IMR-90 (cell line): ENCODE data around the gene PMPCA. TPM values are rescaled to one million over a fixed set of nuclear protein-coding genes. Genes with fewer than 3 reads are reported as not detected.

Experiments
- ATAC-seq: fragments of 200-7000 bp; cut with Tn5 transposase; 2 replicates; pipeline ENCODE4 v1.9.1; 2020; ENCODE audit warnings: low read depth, mild to moderate bottlenecking, moderate library complexity
- BruUV-seq: library from RNA; stranded (reverse); fragments of 400-500 nt; replicated peaks from 2 replicates; lab custom pipeline; 2021; lab: Mats Ljungman, UMichigan
- CTCF ChIA-PET: fragments of 300-600 bp; formaldehyde crosslinking; extraction: SDS; loops from one replicate; lab custom pipeline; 2021; ENCODE audit warnings: antibody characterized with exemption; lab: Yijun Ruan, JAX
- POLR2A ChIA-PET: fragments of 300-600 bp; sonication (Branson Sonifier 250); formaldehyde crosslinking; loops from one replicate; lab custom pipeline; 2022; ENCODE audit warnings: antibody characterized with exemption; ENCODE audit not compliant: unreplicated experiment; lab: Charles Lee
- DNase-seq: peaks from one replicate; pipeline ENCODE4 v3.0.0; 2013
- H2AFZ ChIP-seq: replicated peaks from 2 replicates; pipeline ENCODE3; 2013; ENCODE audit warnings: low read length, mild to moderate bottlenecking; ENCODE audit not compliant: poor library complexity
- H2AK5ac ChIP-seq: 2 replicates; pipeline ENCODE4 v1.6.1; 2013; ENCODE audit warnings: low read depth, low read length, inconsistent platforms
- H2AK9ac ChIP-seq: replicated peaks from 2 replicates; pipeline ENCODE3; 2013; ENCODE audit warnings: mild to moderate bottlenecking, low read depth, low read length, moderate library complexity; ENCODE audit not compliant: poor library complexity
- H2BK120ac ChIP-seq: 2 replicates; pipeline ENCODE4 v1.6.1; 2013; ENCODE audit warnings: low read depth, low read length, inconsistent platforms
- H2BK15ac ChIP-seq: 3 replicates; pipeline ENCODE4 v1.6.1; 2013; ENCODE audit warnings: low read depth, low read length, inconsistent platforms
- H2BK20ac ChIP-seq: 2 replicates; pipeline ENCODE4 v1.6.1; 2013; ENCODE audit warnings: low read depth, mild to moderate bottlenecking, inconsistent platforms, low read length, moderate library complexity
- H2BK5ac ChIP-seq: 2 replicates; pipeline ENCODE4 v1.6.1; 2013; ENCODE audit warnings: mild to moderate bottlenecking, low read depth, low read length, inconsistent platforms; ENCODE audit not compliant: poor library complexity, severe bottlenecking
- H3K14ac ChIP-seq: replicated peaks from 2 replicates; pipeline ENCODE4 v1.6.1; 2013; ENCODE audit warnings: low read depth, low read length, inconsistent platforms
- H3K18ac ChIP-seq: 2 replicates; pipeline ENCODE4 v1.6.1; 2013; ENCODE audit warnings: low read depth, low read length, control low read depth
- H3K23ac ChIP-seq: 2 replicates; pipeline ENCODE4 v1.6.1; 2013; ENCODE audit warnings: low read depth, low read length, inconsistent platforms
- H3K27ac ChIP-seq: 2 replicates; pipeline ENCODE4 v1.5.1; 2013; ENCODE audit warnings: mild to moderate bottlenecking, control low read depth, low read length; ENCODE audit not compliant: insufficient read depth
- H3K27me3 ChIP-seq: 2 replicates; pipeline ENCODE4 v1.6.1; 2013; ENCODE audit warnings: low read length; ENCODE audit not compliant: control insufficient read depth, insufficient read depth
- H3K36me3 ChIP-seq: 2 replicates; pipeline ENCODE4 v1.6.1; 2013; ENCODE audit warnings: low read length, mixed read lengths; ENCODE audit not compliant: control insufficient read depth, insufficient read depth
- H3K4ac ChIP-seq: 2 replicates; pipeline ENCODE4 v1.6.1; 2013; ENCODE audit warnings: low read depth, low read length, inconsistent platforms
- H3K4me1 ChIP-seq: 2 replicates; pipeline ENCODE4 v1.6.1; 2013; ENCODE audit warnings: low read length, mixed read lengths; ENCODE audit not compliant: control insufficient read depth, insufficient read depth
- H3K4me2 ChIP-seq: 2 replicates; pipeline ENCODE4 v1.6.1; 2013; ENCODE audit warnings: low read depth, mild to moderate bottlenecking, control low read depth, low read length, moderate library complexity
- H3K4me3 ChIP-seq: 2 replicates; pipeline ENCODE4 v1.5.1; 2013; ENCODE audit warnings: low read depth, mild to moderate bottlenecking, control low read depth, low read length, moderate library complexity; ENCODE audit not compliant: insufficient read depth
- H3K56ac ChIP-seq: 2 replicates; pipeline ENCODE4 v1.6.1; 2013; ENCODE audit warnings: low read length, inconsistent platforms; ENCODE audit not compliant: insufficient read depth; ENCODE audit errors: extremely low read depth
- H3K79me1 ChIP-seq, 2 experiments: 2 replicates each; pipeline ENCODE4 v1.6.1; 2013; ENCODE audit warnings: low read length in 2 of 2, inconsistent platforms in 1 of 2, low read depth in 1 of 2
- H3K9ac ChIP-seq: 2 replicates; pipeline ENCODE4 v1.6.1; 2013; ENCODE audit warnings: low read depth, low read length, control low read depth
- H3K9me1 ChIP-seq: 2 replicates; pipeline ENCODE4 v1.6.1; 2013; ENCODE audit warnings: low read length, inconsistent platforms; ENCODE audit not compliant: insufficient read depth
- H3K9me3 ChIP-seq: 2 replicates; pipeline ENCODE4 v1.6.1; 2013; ENCODE audit warnings: low read length; ENCODE audit not compliant: control insufficient read depth, insufficient read depth
- H4K20me1 ChIP-seq: 2 replicates; pipeline ENCODE4 v1.6.1; 2013; ENCODE audit warnings: low read length, inconsistent platforms; ENCODE audit not compliant: insufficient read depth
- H4K5ac ChIP-seq: 2 replicates; pipeline ENCODE4 v1.6.1; 2013; ENCODE audit warnings: mild to moderate bottlenecking, low read depth, low read length, control low read depth
- H4K8ac ChIP-seq, 2 experiments: 2 replicates each; pipeline ENCODE4 v1.6.1; 2013; ENCODE audit warnings: low read depth in 2 of 2, low read length in 2 of 2, control low read depth in 1 of 2, inconsistent platforms in 1 of 2
- H4K91ac ChIP-seq: 2 replicates; pipeline ENCODE4 v1.6.1; 2013; ENCODE audit warnings: low read depth, low read length, inconsistent platforms; ENCODE audit not compliant: insufficient read depth
- BHLHE40 ChIP-seq: fragments of 150-350 bp; IDR thresholded peaks from 2 replicates; pipeline ENCODE4 v1.6.1; 2016; ENCODE audit warnings: mild to moderate bottlenecking, low read depth, low read length
- CEBPB ChIP-seq: IDR thresholded peaks from 2 replicates; pipeline ENCODE4 v1.6.1; 2012; ENCODE audit warnings: low read depth, low read length, improper control_type of control experiment
- CHD1 ChIP-seq: IDR thresholded peaks from 2 replicates; pipeline ENCODE4 v1.6.1; 2012; ENCODE audit warnings: low read depth, low read length, improper control_type of control experiment
- CTCF ChIP-seq: conservative IDR thresholded peaks from 2 replicates; pipeline ENCODE4 v1.5.1; 2012; ENCODE audit warnings: mild to moderate bottlenecking, low read depth, low read length, improper control_type of control experiment
- ELK1 ChIP-seq: fragments of 150-350 bp; IDR thresholded peaks from 2 replicates; pipeline ENCODE4 v1.6.1; 2016; ENCODE audit warnings: low read depth, mild to moderate bottlenecking, low read length, moderate library complexity, borderline replicate concordance
- FOS ChIP-seq: fragments of 150-350 bp; IDR thresholded peaks from 2 replicates; pipeline ENCODE4 v1.6.1; 2016; ENCODE audit warnings: low read depth, low read length
- MAFK ChIP-seq: IDR thresholded peaks from 2 replicates; pipeline ENCODE4 v1.6.1; 2012; ENCODE audit warnings: low read depth, low read length, improper control_type of control experiment
- MAZ ChIP-seq: IDR thresholded peaks from 2 replicates; pipeline ENCODE4 v1.6.1; 2012; ENCODE audit warnings: low read depth, mild to moderate bottlenecking, low read length, improper control_type of control experiment, moderate library complexity, borderline replicate concordance
- MXI1 ChIP-seq: IDR thresholded peaks from 2 replicates; pipeline ENCODE4 v1.6.1; 2012; ENCODE audit warnings: low read depth, mild to moderate bottlenecking, low read length, moderate library complexity, borderline replicate concordance
- NFE2L2 ChIP-seq: fragments of 150-350 bp; IDR thresholded peaks from 2 replicates; pipeline ENCODE4 v1.6.1; 2016; ENCODE audit warnings: low read depth, mild to moderate bottlenecking, low read length
- POLR2A ChIP-seq: IDR thresholded peaks from 2 replicates; pipeline ENCODE4 v1.6.1; 2012; ENCODE audit warnings: mild to moderate bottlenecking, low read depth, low read length
- RAD21 ChIP-seq: IDR thresholded peaks from 2 replicates; pipeline ENCODE4 v1.6.1; 2012; ENCODE audit warnings: low read length, improper control_type of control experiment
- RCOR1 ChIP-seq: IDR thresholded peaks from 2 replicates; pipeline ENCODE4 v1.6.1; 2012; ENCODE audit warnings: mild to moderate bottlenecking, low read length, improper control_type of control experiment; ENCODE audit not compliant: insufficient replicate concordance
- RFX5 ChIP-seq: IDR thresholded peaks from 2 replicates; pipeline ENCODE4 v1.8.0; 2012; ENCODE audit warnings: low read depth, mild to moderate bottlenecking, low read length, moderate library complexity
- SMC3 ChIP-seq: fragments of 150-350 bp; IDR thresholded peaks from 2 replicates; pipeline ENCODE4 v1.6.1; 2016; ENCODE audit warnings: low read depth, mild to moderate bottlenecking, antibody characterized with exemption, low read length, moderate library complexity
- USF2 ChIP-seq: fragments of 150-350 bp; IDR thresholded peaks from 2 replicates; pipeline ENCODE4 v1.6.1; 2017; ENCODE audit warnings: mild to moderate bottlenecking, antibody characterized with exemption, low read length, low read depth
- WGBS, 2 experiments: methylation state at CpG; one replicate each; pipeline versions ENCODE4 v1.1.5 to v1.1.7; 2013; ENCODE audit warnings: missing lambda C conversion rate in 2 of 2; ENCODE audit not compliant: insufficient read length in 1 of 2; ENCODE audit errors: extremely low coverage in 2 of 2; 5-methylcytosine and 5-hydroxymethylcytosine counted together
- dilution Hi-C: fragments of 300-500 bp; cut with HindIII; formaldehyde crosslinking; loops from one replicate; pipeline ENCODE4 v1.14.3; 2018; ENCODE audit warnings: low sequenced_read_pairs; ENCODE audit not compliant: unreplicated experiment
- in situ Hi-C: fragments of 300-500 bp; cut with MboI; formaldehyde crosslinking; loops from 3 replicates; pipeline ENCODE4 v1.14.3; 2019; ENCODE audit warnings: low sequenced_read_pairs, inconsistent platforms, mixed read lengths
- intact Hi-C: fragments of 100-400 bp; cut with micrococcal nuclease; formaldehyde crosslinking; loops from 2 replicates; pipeline ENCODE4 v1.10.0; 2022
- polyA plus RNA-seq, 3 experiments: library from polyadenylated mRNA; depleted of rRNA; stranded (reverse); fragments of >200 nt; gene quantifications; 2 replicates each; pipeline ENCODE4 v1.2.3, GENCODE V29; 2012; ENCODE audit warnings: low replicate concordance in 1 of 3
- total RNA-seq: library from RNA; depleted of rRNA; stranded (reverse); fragments of >200 nt; gene quantifications from 2 replicates; pipeline ENCODE4 v1.2.3, GENCODE V29; 2012

The PMPCA gene
- total and polyA plus RNA-seq, 2 of the 4 experiments (the other 2 are of a cell fraction): 62.6 to 95.8 TPM

GRCh38 chr9:136374183-136374575 lies 36.3 kb upstream of the PMPCA start:
- peaks cover 9% of the 10 kb centered on the region for H3K9me1 ChIP-seq
- H2BK20ac ChIP-seq: no peak overlapping the region
- H2BK5ac ChIP-seq: no peak overlapping the region
- H4K5ac ChIP-seq: no peak overlapping the region
- intact Hi-C loops: no loop called here
- DNase-seq: no peak
- H3K4ac ChIP-seq: no peak overlapping the region
- no peak overlapping the region for H2BK120ac ChIP-seq
- H3K36me3 ChIP-seq: peaks cover 9% of the 10 kb centered on the region
- H3K4me1 ChIP-seq: peaks cover 15% of the 10 kb centered on the region
- ChIA-PET POLR2A (no interaction called here), CTCF (interaction anchor here (1.2 kb wide), 1 partner anchor 61 kb away, joined by 4 read pairs; no protein-coding TSS in a partner anchor)
- H3K23ac ChIP-seq: no peak overlapping the region
- no peaks in the 10 kb centered on the region for H4K20me1 ChIP-seq
- H3K4me3 ChIP-seq: no peak overlapping the region
- 90% methylated on average over 7 of the region's 14 CpGs; no CpG with 5 or more reads in 1 of the 2 experiments for WGBS, 2 experiments
- peak overlapping the region; percentile 9; the same call in 1 of the 2 replicates for H2AK5ac ChIP-seq
- peak overlapping the region; percentile 45 for H2AK9ac ChIP-seq
- H4K91ac ChIP-seq: no peak overlapping the region
- H4K8ac ChIP-seq: no peak overlapping the region
- H3K9me3 ChIP-seq: no peaks in the 10 kb centered on the region
- in situ Hi-C loops: no loop called here
- BruUV-seq: no TSS peak
- no peak overlapping the region for H3K56ac ChIP-seq
- dilution Hi-C loops: no loop called here
- no peak overlapping the region for H3K9ac ChIP-seq
- H3K79me1 ChIP-seq: no peaks in the 10 kb centered on the region; a peak in 1 of 4 replicates
- no peak overlapping the region for H2BK15ac ChIP-seq
- ATAC-seq: no peak
- H3K27me3 ChIP-seq: no peaks in the 10 kb centered on the region
- no peak overlapping the region for H3K27ac ChIP-seq
- H3K4me2 ChIP-seq: no peak overlapping the region
- no peak overlapping the region for H3K18ac ChIP-seq
- H3K14ac ChIP-seq: no peak overlapping the region
- TF ChIP-seq MAZ (no peak), MXI1 (no peak), RFX5 (no peak), ELK1 (no peak), SMC3 (no peak), CTCF (no peak), NFE2L2 (no peak), RAD21 (no peak), MAFK (no peak), CEBPB (no peak), USF2 (no peak), RCOR1 (no peak), BHLHE40 (no peak), POLR2A (no peak), CHD1 (no peak), FOS (no peak)
- no peak overlapping the region for H2AFZ ChIP-seq
